Measurements from ENCODE around the gene TMEM161B.
"Not testable (repeated sequence)": the region's sequence is repeated elsewhere in the genome, so short reads cannot be mapped to it uniquely, and the experiment has no call there.

The TMEM161B gene

DNA sequence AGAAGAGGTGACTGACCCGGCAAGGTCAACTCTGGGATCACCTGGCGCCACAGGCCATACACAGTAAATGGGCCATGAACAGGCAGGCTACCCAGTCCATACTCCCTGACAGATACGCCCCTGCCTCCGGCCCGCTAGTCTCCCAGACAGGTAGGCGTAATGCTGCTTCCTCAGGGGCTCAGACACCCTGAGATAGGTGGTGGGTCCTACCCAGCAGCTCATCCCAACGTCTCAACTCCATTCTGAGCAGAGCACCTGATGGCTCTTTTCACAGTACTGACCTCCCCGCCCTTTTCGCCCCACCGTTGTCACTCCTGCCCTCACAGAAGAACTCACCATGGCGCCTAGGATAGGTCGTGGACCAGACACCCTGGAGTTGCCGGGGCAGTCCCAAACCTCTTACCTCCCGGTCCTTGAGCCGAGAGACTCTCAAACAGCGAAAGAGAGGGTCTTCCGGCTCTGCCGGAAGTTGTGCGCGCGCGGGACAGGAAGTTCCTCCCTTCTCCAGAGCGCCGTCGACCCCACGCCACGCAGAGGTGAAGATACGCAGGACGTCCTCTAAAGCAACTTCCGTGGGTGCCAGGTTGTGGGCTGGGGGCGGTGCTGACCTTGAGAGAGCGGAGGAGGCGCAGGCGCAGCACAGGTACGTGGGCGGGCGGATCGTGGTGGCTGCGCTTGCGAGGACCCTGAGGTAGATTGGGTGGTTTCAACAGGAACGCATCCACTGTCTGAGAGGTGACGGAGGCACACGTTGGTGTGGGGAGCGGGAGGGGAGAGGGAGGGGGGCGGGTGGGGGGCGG, at the start of gene TMEM161B:
TSS of gene TMEM161B (minus strand) at position 461 of the 800 bp plus-strand sequence. CDS start at position 339, 122 bp downstream.
- peak; percentile 94 for DNase-seq (ENCODE audit: low spot score)

DNA sequence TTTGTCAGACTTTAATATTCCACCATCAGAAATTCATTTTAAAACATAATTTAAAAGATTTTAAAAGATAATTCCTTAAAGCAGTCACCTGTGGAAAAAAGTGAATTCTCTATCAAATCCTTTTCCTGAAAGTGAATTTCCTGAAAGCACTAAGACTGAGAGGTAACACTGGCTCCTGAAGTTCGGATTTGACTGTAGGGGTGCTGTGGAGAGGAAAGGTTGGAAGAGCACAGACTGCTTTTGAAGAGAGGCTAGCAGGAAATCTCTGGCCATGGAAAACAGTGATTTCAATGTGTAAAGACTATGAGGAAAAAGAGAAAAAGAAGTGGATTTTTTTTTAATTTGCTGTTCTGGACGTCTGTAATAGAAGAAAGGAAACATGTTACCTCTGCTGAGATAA, 35.7 kb upstream of the TMEM161B start:
- DNase-seq (ENCODE audit: low spot score) = no peak

DNA sequence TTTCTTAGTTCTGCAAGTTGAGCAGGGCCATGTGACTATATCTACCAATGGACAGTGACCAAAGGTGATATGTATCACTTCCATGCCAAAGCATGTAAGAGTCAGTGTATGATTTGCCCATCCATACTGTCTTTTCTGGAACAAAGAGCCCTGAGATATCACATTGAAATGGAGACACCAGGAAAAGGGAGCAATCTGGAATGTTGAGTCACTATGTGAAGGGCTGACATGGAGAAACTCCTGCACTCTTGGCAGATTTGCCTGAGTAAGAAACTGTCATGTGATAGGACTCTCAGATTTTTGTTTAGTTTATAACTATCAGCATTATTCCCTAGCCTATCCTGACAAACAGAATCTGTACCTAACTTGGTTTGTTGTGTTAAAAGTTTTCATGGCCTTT, 29.8 kb upstream of the TMEM161B start:
- no peak for DNase-seq (ENCODE audit: low spot score)

DNA sequence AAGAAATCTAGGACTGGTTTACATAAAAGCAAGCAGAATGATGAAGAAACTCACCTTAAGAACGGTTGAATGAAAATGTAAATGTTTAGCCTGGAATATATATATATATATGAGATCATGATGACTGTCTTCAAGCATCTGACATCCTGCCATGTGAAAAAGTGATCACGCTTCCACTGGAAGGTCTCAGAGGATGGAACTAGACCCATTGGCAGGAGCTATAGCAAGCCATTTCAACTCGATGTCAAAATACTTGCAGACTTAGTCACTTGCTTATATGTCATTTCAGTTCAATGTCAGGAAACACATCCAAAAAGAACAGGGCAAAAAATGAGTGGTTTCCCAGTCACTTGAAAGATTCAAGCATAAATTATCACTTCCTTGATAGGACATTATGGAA, 22.2 kb upstream of the TMEM161B start:
- DNase-seq (ENCODE audit: low spot score) = no peak

DNA sequence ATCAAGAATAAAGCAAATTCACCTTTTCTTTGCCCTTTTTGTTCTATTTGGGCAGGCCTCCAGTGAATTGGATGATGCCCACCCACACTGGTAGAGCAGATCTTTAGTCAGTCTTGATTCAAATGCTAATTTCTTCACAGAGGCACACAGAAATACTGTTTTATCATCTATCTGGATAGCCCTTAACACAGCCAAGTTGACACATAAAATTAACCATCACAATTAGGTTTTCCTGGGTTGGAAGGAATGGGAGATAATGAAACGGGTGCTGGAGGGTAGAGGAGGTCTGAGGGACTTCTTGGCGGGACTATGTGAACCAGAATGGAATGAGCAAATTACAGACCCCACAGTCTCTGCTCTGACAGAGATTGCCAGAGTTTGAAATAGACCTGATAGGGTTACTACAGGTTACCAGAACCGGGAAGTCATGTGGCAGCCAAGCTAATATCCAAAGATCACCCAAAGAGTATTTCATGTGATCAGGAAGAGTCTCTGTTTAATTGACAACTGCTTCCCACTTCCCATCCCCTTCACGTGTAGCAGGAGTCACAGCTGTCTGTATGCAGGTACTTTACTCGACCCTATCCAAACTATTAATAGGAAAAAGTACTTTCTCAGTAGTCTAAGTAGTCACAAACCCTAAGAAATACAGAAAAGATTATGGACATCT, 20.0 kb upstream of the TMEM161B start:
- no peak for DNase-seq (ENCODE audit: low spot score)

DNA sequence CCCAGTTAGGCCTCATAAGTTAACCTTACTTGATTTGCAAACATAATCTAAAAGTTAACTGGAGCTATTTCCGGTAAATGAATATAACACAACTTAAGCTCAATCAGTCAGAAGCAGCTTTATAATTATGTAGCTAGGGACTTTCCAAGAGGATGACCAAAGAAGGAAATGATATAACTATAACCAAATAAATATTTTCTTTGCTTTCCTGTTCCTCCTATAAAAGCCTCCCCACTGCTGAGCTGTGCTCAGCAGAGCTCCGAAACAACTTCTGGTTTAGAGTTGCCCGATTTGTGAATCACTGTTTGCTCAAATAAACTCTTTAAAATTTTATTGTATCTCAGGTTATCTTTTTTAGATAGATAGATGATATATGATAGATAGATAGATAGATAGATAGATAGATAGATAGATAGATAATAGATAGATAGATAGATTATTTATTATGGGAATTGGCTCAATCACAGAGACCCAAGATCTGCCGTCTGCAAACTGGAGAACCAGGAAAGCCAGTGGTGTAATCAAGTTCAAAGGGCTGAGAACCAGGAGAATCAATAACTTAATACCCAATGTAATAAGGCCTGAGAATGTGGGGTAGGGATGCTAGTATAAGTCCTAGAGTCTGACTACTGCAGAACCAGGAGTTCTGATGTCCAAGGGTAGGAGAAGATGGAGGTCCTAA, 19.3 kb upstream of the TMEM161B start:
- DNase-seq (ENCODE audit: low spot score) = no peak

DNA sequence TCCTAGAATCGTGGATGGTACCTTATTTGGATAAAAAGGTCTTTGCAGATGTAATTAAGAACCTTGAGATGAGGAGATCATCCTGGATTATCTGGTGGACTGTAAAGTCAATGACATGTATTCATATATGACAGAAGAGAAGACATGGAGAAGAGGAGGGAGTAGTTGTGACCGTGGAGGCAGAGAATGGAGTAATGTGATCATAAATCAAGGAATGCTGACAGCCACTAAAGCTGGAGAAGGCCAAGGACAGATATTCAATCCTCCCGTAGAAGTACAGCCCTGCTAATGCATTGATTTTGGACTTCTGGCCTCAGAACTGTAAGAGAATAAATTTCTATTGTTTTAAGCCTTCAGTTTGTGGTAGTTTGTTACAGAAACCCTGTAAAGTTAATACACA, 18.7 kb upstream of the TMEM161B start:
- no peak for DNase-seq (ENCODE audit: low spot score)

DNA sequence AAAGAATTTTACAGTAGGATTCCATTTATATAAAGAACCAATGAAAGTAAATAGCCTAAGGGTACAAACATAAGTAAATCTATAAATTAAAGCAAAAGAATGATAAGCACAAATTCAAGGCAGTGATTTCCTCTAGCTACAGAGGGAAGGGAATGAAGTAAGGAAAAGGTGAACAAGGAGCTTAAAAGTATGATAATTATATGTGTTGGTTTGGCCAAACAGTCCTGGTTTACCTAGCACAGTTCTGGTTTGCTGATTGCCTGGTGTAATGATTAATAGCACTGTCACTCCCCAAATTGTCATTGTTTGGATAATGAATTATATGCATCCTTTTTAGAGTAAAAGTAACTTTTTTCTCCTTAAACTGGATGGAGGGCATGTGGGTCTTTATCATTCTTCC, 15.0 kb upstream of the TMEM161B start:
- DNase-seq (ENCODE audit: low spot score) = no peak

DNA sequence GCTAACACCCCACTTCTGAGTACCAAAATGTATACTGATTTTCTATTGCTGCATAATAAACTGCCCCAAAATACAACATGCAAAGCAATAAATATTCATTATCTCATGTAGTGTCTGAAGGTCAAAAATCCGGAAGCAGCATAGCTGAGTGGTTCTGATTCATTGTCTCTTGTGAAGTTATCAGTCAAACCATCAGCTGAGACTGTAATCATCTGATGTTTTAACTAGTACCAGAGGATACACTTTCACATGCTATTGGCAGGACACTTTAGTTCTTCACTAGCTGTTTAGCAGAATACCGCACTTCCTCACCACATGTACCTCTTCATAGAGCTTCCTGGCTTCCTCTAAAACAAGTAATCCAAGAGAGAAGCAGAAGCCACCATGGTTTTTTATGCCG, 12.7 kb upstream of the TMEM161B start:
- DNase-seq (ENCODE audit: low spot score) = no peak

DNA sequence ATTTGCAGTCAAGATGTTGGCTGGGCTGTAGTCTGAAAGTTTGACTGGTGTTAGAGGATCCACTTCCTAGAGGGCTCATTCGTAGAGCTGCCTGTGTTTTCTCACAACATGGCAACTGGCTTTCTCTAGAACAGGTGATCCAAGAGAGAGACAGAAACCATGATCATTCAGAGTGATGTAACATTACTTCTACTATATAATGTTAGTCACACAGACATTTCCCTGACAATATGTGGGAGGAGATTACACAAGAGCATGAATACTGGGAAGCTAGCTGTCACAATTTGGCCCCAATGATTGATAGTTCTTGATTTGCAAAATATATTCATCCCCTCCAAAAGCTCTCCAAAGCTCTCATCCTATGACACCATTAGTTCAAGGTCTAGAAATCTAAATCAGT, 10.9 kb upstream of the TMEM161B start:
- DNase-seq (ENCODE audit: low spot score) = no peak

DNA sequence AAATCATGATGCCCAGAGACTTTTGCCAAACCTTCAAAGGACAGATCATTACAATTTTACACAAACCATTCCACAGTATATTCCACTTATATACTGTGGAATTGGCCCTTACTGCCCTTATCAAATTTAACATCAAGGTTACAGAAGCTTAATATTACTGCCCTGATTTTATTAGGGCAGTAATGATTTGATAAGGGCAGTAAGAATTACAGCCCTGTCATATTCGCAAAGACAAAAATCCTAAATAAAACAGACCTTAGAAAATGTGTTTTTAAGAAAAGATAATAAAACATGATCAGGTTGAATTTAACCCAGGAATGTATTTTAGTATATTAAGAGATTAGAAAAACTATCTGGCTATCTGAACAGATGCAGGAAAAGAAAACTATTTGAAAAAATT, 7.7 kb upstream of the TMEM161B start:
- no peak for DNase-seq (ENCODE audit: low spot score)

DNA sequence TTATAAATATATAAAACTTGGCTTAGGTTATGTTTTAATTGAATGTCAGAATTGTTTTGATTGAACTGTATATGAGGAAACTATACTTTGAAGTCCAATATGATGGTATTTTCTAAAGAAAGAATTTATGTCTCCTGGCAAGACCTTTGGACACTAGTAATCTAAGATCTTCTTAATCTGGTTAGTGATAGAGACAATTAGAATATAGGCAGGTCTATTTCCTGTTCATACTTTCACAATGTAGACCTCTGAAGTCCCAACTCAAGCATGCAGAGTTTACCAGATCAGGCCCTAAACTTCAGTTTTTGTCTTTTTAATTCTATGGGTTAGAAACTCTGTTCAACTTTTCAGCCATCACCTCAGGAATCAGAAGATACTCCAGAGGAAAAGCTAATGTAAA, 6.9 kb upstream of the TMEM161B start:
- DNase-seq (ENCODE audit: low spot score) = no peak

DNA sequence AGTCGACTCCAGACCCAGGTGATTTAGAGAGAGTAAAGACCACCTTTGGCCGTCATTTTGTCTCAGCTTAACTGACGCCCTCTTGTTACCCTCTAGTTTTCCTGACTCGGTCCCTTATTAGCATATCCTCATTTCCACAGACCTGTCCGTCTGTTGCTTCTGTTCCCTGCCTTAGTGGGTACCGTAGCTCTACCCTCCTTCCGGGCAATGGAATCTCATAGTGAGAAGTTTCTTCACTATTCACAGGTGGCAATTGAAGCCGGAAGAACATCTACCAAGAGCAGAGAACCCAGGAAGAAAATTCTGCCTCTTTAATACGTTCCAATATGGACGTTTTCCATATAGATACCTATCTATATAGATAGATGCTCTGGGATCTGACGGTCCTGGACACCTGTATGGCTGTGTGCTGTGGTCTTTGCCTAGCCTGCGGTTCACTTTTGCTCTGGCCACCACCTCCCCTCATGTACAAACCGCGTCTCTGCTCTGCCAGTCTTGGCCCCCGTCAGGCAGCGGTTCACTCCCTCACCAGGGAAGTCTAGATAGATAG, 652 bp upstream of the TMEM161B start:
- peak; percentile 29 for DNase-seq (ENCODE audit: low spot score)

DNA sequence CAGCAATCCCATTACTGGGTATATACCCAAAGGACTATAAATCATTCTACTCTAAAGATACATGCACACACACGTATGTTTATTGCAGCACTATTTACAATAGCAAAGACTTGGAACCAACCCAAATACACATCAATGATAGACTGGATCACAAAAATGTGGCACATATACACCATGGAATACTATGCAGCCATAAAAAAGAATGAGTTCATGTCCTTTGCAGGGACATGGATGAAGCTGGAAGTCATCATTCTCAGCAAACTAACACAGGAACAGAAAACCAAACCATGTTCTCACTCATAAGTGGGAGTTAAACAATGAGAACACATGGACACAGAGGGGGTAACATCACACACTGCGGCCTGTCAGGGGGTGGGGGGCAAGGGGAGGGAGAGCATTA, 4.1 kb downstream of the TMEM161B start:
- not testable (repeated sequence) for DNase-seq (ENCODE audit: low spot score)

DNA sequence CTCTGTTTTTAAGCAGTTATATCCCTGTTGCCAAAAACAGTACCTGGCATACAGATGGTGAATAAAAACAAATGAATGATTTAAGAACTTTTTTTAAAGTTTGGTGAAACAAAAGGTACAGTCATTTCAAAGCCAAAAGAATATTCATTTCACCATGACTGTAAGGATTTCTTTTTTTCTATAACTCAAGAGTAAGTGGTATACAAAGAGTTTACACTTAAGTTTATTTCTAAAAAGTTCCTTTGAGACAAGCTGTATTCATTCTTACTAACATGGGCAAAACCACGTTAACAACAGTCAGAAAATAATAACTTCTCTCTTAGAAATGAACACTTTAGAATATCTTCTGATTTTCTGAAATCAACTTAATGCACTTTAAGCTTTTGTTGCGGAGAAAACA, 5.3 kb downstream of the TMEM161B start:
- DNase-seq (ENCODE audit: low spot score) = no peak

DNA sequence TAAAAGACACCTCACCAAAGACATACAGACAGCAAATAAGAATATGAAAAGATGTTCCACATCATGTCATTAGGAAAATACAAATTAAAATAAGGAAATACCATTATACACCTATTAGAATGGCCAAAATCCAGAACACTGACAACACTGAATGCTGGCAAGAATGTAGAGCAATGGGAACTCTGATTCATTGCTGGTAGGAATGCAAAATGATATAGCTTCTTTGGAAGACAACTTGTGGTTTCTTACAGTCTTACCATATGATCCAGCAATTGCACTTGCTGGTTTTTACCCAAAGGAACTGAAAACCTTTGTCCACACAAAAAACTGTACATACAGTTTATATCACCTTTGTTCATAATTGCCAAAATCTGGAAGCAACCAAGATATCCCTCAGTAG, 6.5 kb downstream of the TMEM161B start:
- no peak for DNase-seq (ENCODE audit: low spot score)

DNA sequence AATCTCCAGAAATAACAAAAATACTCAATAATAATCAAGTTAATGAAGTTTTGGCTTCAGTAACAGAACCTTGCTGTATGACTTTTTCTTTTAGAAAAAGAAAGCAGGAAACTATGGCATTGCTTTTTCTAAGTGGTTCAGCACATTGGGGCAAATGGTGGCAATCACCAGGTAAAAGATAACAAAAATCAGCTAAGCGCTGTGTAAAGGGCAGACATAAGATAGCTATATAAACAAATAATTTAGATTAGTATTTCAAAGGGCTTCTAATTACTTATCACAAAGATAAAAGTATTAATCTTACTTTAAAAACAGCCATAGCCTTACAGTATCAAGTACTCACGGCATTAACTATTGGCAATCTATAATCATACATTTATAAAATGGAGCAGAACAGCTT, 10.0 kb downstream of the TMEM161B start:
- DNase-seq (ENCODE audit: low spot score) = no peak

DNA sequence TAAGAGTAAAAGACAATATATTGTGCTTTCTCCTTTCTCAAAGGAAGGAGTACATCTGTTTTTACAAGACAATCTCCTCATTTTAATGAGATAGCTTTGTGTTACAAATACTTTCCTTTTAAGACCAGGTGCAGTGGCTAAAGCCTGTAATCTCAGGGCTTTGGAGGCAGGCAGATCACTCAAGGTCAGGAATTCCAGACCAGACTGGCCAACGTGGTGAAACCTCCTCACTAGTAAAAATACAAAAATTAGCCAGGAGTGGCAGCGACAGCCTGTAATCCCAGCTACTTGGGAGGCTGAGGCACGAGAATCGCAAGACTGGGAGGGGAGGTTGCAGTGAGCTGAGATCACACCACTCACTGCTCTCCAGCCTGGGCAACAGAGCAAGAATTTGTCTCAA, 11.8 kb downstream of the TMEM161B start:
- DNase-seq (ENCODE audit: low spot score) = no peak

DNA sequence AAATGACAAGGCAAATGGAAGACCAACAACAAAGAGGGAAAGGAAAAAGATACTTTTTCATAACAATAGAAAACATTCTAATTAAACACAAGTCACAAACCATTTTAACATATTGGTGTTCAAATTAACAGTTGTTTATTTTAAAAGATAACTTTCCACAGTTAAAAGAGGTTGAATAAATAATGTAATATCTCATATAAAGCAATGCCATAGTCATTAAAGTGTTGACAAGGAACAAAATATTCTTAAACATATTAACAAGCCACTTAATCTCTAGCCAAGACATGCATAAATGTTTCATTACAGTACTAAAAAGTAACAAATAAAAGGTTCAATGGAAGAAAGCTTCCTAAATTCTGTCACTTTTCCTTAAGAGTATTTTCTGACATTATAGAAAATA, 12.6 kb downstream of the TMEM161B start:
- DNase-seq (ENCODE audit: low spot score) = no peak

DNA sequence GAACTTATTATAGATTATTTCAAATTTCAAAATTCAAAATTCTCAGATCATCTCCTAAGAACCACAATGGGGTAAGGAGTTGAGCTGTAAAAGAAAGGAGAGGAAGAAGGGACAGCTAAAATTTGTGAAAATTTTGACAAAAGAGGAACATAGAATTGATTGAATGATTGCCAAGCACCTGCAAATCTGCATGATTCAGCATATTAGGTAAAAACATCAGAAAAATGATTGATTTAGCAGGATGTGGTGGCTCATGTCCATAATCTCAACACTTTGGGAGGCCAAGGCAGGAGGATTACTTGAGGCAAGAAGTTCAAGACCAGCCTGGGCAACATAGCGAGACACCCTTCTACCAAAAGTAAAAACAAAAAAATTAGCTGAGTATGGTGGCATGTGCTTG, 14.3 kb downstream of the TMEM161B start:
- no peak for DNase-seq (ENCODE audit: low spot score)

DNA sequence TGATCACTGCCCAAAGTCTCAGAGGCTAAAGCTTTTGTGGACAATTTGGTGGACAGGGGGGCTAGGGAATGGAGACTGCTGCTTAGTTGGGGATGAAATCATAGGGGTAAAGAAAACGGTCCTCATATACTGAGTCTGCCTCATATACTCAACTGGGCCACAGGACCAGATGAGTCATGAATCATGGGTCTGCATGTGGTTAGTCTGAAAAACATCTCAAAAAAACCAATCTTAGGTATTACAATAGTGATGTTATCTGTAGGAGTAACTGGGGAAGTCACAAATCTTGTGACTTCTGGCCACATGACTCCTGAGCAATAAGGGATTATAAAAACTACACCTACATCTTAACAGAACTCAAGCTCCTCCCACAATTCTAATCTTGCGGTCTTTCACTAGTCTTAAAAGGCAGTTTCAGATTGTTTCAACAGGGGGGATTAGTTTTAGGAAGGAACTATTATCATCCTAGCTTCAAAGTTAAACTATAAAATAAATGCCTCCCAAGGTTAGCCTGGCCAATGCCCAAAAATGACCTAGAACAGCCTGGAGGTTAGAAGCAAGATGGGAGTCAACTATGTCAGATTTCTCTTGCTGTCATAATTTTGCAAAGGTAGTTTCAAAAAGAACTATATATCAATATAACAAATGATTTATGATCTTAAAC, 17.5 kb downstream of the TMEM161B start:
- no peak for DNase-seq (ENCODE audit: low spot score)

DNA sequence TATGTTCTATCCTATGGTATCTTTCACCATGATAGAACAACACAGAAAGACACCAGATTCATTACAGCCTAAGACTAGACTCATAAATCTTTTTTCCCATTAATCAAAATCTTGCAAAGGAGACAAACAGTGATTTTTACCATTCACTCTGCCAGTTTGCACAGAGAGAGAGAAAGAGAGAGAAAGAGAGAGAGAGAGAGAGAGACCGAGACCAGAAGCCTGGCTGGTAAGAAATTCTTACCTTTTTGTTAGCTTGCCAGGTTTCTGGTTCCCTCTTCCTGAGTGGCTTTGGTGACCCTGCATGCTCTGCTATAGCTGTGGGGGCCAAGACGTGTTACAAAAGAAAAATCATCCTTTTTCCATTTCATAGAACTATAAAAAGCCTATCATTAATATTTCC, 18.6 kb downstream of the TMEM161B start:
- no peak for DNase-seq (ENCODE audit: low spot score)

All from Ammon's horn (tissue), 1 donor.